Testis (tissue), 3 donors: ENCODE measurements around the gene LGALS4. TPM values are rescaled to one million over a fixed set of nuclear protein-coding genes. Genes with fewer than 3 reads are reported as not detected.
"Not testable (repeated sequence)": the region's sequence is repeated elsewhere in the genome, so short reads cannot be mapped to it uniquely, and the experiment has no call there.

ENCODE experiments used
- DNase-seq: peaks from one replicate; pipeline ENCODE4 v3.0.0-alpha.2; 2019
- H3K27ac ChIP-seq, 2 donors: fragments of 200-600 bp; sonication (generic); one replicate each; pipeline ENCODE4 v1.5.1; 2019
- H3K27me3 ChIP-seq: fragments of 200-600 bp; sonication (generic); one replicate; pipeline ENCODE4 v1.5.1; 2019
- H3K36me3 ChIP-seq: fragments of 200-600 bp; sonication (generic); one replicate; pipeline ENCODE4 v1.5.1; 2017; ENCODE audit warnings: low read depth; ENCODE audit errors: missing control alignments
- H3K4me1 ChIP-seq: fragments of 200-600 bp; sonication (generic); one replicate; pipeline ENCODE4 v1.5.1; 2019
- H3K4me3 ChIP-seq, 2 donors: fragments of 200-600 bp; sonication (generic); one replicate each; pipeline ENCODE4 v1.5.1; 2017 to 2019
- H3K9me3 ChIP-seq: fragments of 200-600 bp; sonication (generic); one replicate; pipeline ENCODE4 v1.5.1; 2017
- CTCF ChIP-seq, 3 experiments: fragments of 450-650 bp in 2 of 3; fragments of 200-600 bp in 1 of 3; sonication (generic) in 1 of 3; IDR thresholded peaks; one replicate each; pipeline ENCODE4 v1.5.1; 2016 to 2019; ENCODE audit warnings: antibody characterized with exemption in 3 of 3, mild to moderate bottlenecking in 2 of 3, moderate library complexity in 1 of 3
- POLR2A ChIP-seq: fragments of 450-650 bp; IDR thresholded peaks from one replicate; pipeline ENCODE4 v1.6.1; 2017; ENCODE audit warnings: antibody characterized with exemption, mild to moderate bottlenecking, moderate library complexity
- WGBS, 2 donors: methylation state at CpG; one replicate each; pipeline ENCODE4 v1.1.5; 2018; 5-methylcytosine and 5-hydroxymethylcytosine counted together
- intact Hi-C: fragments of 100-400 bp; cut with DNase I; formaldehyde crosslinking; loops from one replicate; pipeline ENCODE4 v1.15.1; 2023; ENCODE audit warnings: low total_unique reads
- polyA plus RNA-seq: library from polyadenylated mRNA; stranded (reverse); fragments of 350-450 nt; fragmentation: Illumina TruSeq; extraction: RNeasy Lipid Tissue Mini Kit (QIAGEN cat#74804); gene quantifications from one replicate; pipeline ENCODE4 v1.2.3, GENCODE V29; 2014; ENCODE audit warnings: low read depth, low replicate concordance; ENCODE audit not compliant: insufficient read depth
- small RNA-seq, 2 donors: library from RNA; depleted of rRNA; stranded (forward); fragments of <200 nt; gene quantifications; one replicate each; pipeline ENCODE3, GENCODE V24; 2016
- total RNA-seq, 2 donors: library from RNA; depleted of rRNA; stranded (reverse); fragments of >200 nt; gene quantifications; one replicate each; pipeline ENCODE4 v1.2.3, GENCODE V29; 2016

LGALS4 gene
- total and polyA plus RNA-seq, 3 donors from 2014 or later, result 1.6 to 1.9 (median 1.6) TPM

- H3K36me3 ChIP-seq, result no peaks in the 10 kb centered on the region
- H3K4me3 ChIP-seq, result no peak overlapping the region
- H3K27me3 ChIP-seq, result no peaks in the 10 kb centered on the region
- peak; percentile 80 for DNase-seq
- peaks cover 4% of the 10 kb centered on the region for H3K4me1 ChIP-seq
- no peak for TF ChIP-seq CTCF (IDR thresholded peaks at IDR 0.05)
- no peak for TF ChIP-seq POLR2A
- no peak overlapping the region for H3K27ac ChIP-seq
- intact Hi-C loops, result no loop called here
- no peaks in the 10 kb centered on the region for H3K9me3 ChIP-seq
- 31 to 43% methylated on average over 10 of the region's 10 CpGs for WGBS, 2 donors
These were observed 53.1 kb downstream of the LGALS4 start for GRCh38 chr19:38759590-38760003.

GRCh38 chr19:38754196-38754595 is 58.5 kb downstream of the LGALS4 start:
- H3K4me3 ChIP-seq, H3K27me3 ChIP-seq, H3K9me3 ChIP-seq, intact Hi-C loops, H3K4me1 ChIP-seq, H3K27ac ChIP-seq, H3K36me3 ChIP-seq, DNase-seq: not testable (repeated sequence)
- WGBS, 2 donors, result 83 to 90% methylated on average over 1 to 2 of the region's 2 CpGs

- H3K36me3 ChIP-seq, H3K27me3 ChIP-seq, H3K4me1 ChIP-seq, intact Hi-C loops, DNase-seq, H3K4me3 ChIP-seq, H3K9me3 ChIP-seq, H3K27ac ChIP-seq: not testable (repeated sequence)
- 74 to 81% methylated on average over 3 of the region's 3 CpGs for WGBS, 2 donors
These were observed 59.0 kb downstream of the LGALS4 start for GRCh38 chr19:38753783-38754182.

Small RNA genes within 50 kb of the gene (small RNA-seq; reads per million reads assigned to genes)
- gene RNU6-140P, result 0 to 0.09 reads per million in 2 donors

Other genes with a start within 250 kb of the LGALS4 start
- 1 to 10 TPM; 2.8 to 9.9 TPM for gene MAP4K1, start 195.0 kb downstream of the LGALS4 start, total RNA-seq
- 8.3 TPM for gene MAP4K1, start 195.0 kb downstream of the LGALS4 start, polyA plus RNA-seq
- gene EIF3K, start 193.8 kb downstream of the LGALS4 start, total RNA-seq, result 100 to 1,000 TPM; 195 to 235 TPM
- 201 TPM for gene EIF3K, start 193.8 kb downstream of the LGALS4 start, polyA plus RNA-seq
- gene ACTN4, start 165.3 kb downstream of the LGALS4 start, total RNA-seq, result 100 to 1,000 TPM; 112 to 135 TPM
- gene ACTN4, start 165.3 kb downstream of the LGALS4 start, polyA plus RNA-seq, result 158 TPM
- gene CAPN12, start 68.5 kb downstream of the LGALS4 start, total RNA-seq, result 1 to 10 TPM; 4.6 to 5.5 TPM
- gene CAPN12, start 68.5 kb downstream of the LGALS4 start, polyA plus RNA-seq, result 3.6 TPM
- gene LGALS7, start 39.4 kb downstream of the LGALS4 start, total RNA-seq, result not detected
- gene LGALS7, start 39.4 kb downstream of the LGALS4 start, polyA plus RNA-seq, result 4.4 TPM
- gene LGALS7B, start 23.7 kb downstream of the LGALS4 start, total RNA-seq, result 1 to 10 TPM; 2.3 to 8.1 TPM
- gene LGALS7B, start 23.7 kb downstream of the LGALS4 start, polyA plus RNA-seq, result not detected
- 100 to 1,000 TPM; 176 to 193 TPM for gene ECH1, start 18.8 kb upstream of the LGALS4 start, total RNA-seq
- gene ECH1, start 18.8 kb upstream of the LGALS4 start, polyA plus RNA-seq, result 217 TPM
- gene HNRNPL, start 37.0 kb upstream of the LGALS4 start, total RNA-seq, result 100 to 1,000 TPM; 216 to 249 TPM
- gene HNRNPL, start 37.0 kb upstream of the LGALS4 start, polyA plus RNA-seq, result 307 TPM
- 1 to 10 TPM; 3.0 to 5.2 TPM for gene RINL, start 65.3 kb upstream of the LGALS4 start, total RNA-seq
- gene RINL, start 65.3 kb upstream of the LGALS4 start, polyA plus RNA-seq, result 2.6 TPM
- gene SIRT2, start 86.7 kb upstream of the LGALS4 start, total RNA-seq, result 100 to 1,000 TPM in 1 of 2 donors, 10 to 100 TPM in 1; 95.3 to 107 TPM
- 89.1 TPM for gene SIRT2, start 86.7 kb upstream of the LGALS4 start, polyA plus RNA-seq
- gene NFKBIB, start 87.0 kb upstream of the LGALS4 start, total RNA-seq, result 100 to 1,000 TPM in 1 of 2 donors, 10 to 100 TPM in 1; 70.1 to 100 TPM
- gene NFKBIB, start 87.0 kb upstream of the LGALS4 start, polyA plus RNA-seq, result 88.0 TPM
- gene CCER2, start 99.2 kb upstream of the LGALS4 start, total RNA-seq, result 1 to 10 TPM; 6.4 to 7.3 TPM
- gene CCER2, start 99.2 kb upstream of the LGALS4 start, polyA plus RNA-seq, result 3.8 TPM
- gene SARS2, start 117.8 kb upstream of the LGALS4 start, total RNA-seq, result 10 to 100 TPM; 55.3 to 68.0 TPM
- gene SARS2, start 117.8 kb upstream of the LGALS4 start, polyA plus RNA-seq, result 33.5 TPM
- 10 to 100 TPM; 48.3 to 49.6 TPM for gene MRPS12, start 118.0 kb upstream of the LGALS4 start, total RNA-seq
- gene MRPS12, start 118.0 kb upstream of the LGALS4 start, polyA plus RNA-seq, result 31.1 TPM
- gene FBXO17, start 162.8 kb upstream of the LGALS4 start, total RNA-seq, result 10 to 100 TPM; 11.8 to 14.2 TPM
- 10.3 TPM for gene FBXO17, start 162.8 kb upstream of the LGALS4 start, polyA plus RNA-seq
- 10 to 100 TPM; 11.3 to 16.5 TPM for gene FBXO27, start 219.6 kb upstream of the LGALS4 start, total RNA-seq
- 15.5 TPM for gene FBXO27, start 219.6 kb upstream of the LGALS4 start, polyA plus RNA-seq